GM12892 (cell line): ENCODE measurements around the gene CDK5RAP2.

ENCODE experiments used
- POLR2A ChIP-seq: IDR thresholded peaks from 2 replicates; pipeline ENCODE4 v1.6.1; 2011; ENCODE audit warnings: low read depth, low read length, control low read depth
- POLR2AphosphoS5 ChIP-seq: IDR thresholded peaks from 2 replicates; pipeline ENCODE4 v1.6.1; 2011; ENCODE audit warnings: low read depth, low read length, control low read depth
- TAF1 ChIP-seq: IDR thresholded peaks from 2 replicates; pipeline ENCODE4 v1.6.1; 2011; ENCODE audit warnings: low read depth, mild to moderate bottlenecking, control low read depth, low read length, borderline replicate concordance

DNA sequence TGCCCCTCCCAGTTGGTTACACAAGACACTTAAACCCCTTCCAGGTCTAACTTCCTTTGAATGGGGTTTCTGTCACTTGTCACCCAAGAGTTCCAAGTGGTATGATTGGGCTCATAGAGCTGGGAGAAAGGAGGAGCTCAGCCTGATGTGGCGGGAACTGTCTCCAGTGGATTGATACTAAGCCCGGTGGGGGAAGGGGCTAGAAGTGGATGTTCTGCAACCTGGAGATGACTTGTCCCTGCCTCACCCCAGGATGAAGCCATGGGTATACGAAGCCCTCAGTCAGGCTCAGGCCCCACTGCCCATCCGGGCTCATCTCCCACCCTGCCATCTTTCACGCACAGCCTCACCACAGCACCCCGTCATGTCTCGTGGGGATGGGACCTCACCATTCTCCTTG lies 203.9 kb downstream of the CDK5RAP2 start:
- TF ChIP-seq POLR2A, result no peak
- TF ChIP-seq POLR2AphosphoS5, result no peak
- no peak for TF ChIP-seq TAF1
